ENCODE measurements around the gene IFT88. TPM values are rescaled to one million over a fixed set of nuclear protein-coding genes. Genes with fewer than 3 reads are reported as not detected.

IFT88 gene
- polyA plus RNA-seq, 1 donor from 2014 or later = 32.7 TPM

DNA sequence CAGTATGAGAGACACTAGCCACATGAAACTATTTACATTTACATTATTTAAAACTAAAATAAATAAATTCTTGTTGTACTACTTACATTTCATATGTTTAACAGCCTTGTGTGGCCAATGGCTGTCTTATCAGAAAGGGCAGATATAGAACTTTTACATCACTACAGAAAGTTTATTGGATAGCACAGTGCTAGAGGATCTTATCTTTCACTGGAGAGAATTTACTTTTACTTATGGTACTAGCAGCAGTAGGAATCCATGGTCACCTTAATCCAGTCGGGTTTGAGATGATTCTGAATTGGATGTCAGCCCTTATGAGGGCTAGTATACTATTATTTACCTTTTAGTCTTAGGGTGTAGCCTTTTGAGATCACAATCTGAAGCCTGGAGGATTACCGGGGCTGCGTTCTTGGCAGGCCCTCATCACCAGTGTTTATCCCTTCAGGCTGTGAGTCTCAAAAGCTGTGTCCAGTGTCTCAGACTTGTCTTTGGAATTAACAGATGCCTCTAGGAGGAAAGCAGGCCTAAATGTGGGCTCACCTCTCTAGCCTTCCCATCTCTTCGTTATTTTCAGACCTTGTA, 21.7 kb downstream of the IFT88 start:
- Histone ChIP-seq H4K20me1 (ENCODE audit: insufficient read depth) (no peaks in the 10 kb centered on the region), H3K4me2 (ENCODE audit: low read length) (no peak overlapping the region), H3K36me3 (ENCODE audit: insufficient read depth, low read length) (peaks cover 14% of the 10 kb centered on the region), H3K9me3 (ENCODE audit: low read length) (peaks cover 7% of the 10 kb centered on the region), H3K9me2 (ENCODE audit: insufficient read depth, low read length) (no peaks in the 10 kb centered on the region), H3K27ac (ENCODE audit: low read length) (no peak overlapping the region), H3F3A (ENCODE audit: insufficient read depth, low read length, poor library complexity, severe bottlenecking) (no peaks in the 10 kb centered on the region), H3K4me3 (ENCODE audit: low read length) (no peak overlapping the region), H3K9ac (ENCODE audit: low read length) (no peak overlapping the region), H2AFZ (ENCODE audit: low read depth, low read length) (no peak overlapping the region), H3K27me3 (ENCODE audit: insufficient read depth, low read depth, low read length) (no peaks in the 10 kb centered on the region), H3K79me2 (replicated peaks; ENCODE audit: insufficient read depth, low read length) (no peaks in the 10 kb centered on the region)
- TF ChIP-seq EZH2 (IDR thresholded peaks at IDR 0.05; ENCODE audit: borderline replicate concordance, insufficient read depth, low read length, poor library complexity, severe bottlenecking) (no peak), SMC3 (conservative IDR thresholded peaks at IDR 0.05; ENCODE audit: poor library complexity) (no peak), POLR2AphosphoS5 (IDR thresholded peaks at IDR 0.05) (no peak), EP300 (conservative IDR thresholded peaks at IDR 0.05; ENCODE audit: poor library complexity, severe bottlenecking) (no peak), TAF1 (IDR thresholded peaks at IDR 0.05; ENCODE audit: low read depth) (no peak), RAD21 (conservative IDR thresholded peaks at IDR 0.05) (no peak), MXI1 (conservative IDR thresholded peaks at IDR 0.05; ENCODE audit: poor library complexity, severe bottlenecking) (no peak)
- TF ChIP-seq, protein P1, sequence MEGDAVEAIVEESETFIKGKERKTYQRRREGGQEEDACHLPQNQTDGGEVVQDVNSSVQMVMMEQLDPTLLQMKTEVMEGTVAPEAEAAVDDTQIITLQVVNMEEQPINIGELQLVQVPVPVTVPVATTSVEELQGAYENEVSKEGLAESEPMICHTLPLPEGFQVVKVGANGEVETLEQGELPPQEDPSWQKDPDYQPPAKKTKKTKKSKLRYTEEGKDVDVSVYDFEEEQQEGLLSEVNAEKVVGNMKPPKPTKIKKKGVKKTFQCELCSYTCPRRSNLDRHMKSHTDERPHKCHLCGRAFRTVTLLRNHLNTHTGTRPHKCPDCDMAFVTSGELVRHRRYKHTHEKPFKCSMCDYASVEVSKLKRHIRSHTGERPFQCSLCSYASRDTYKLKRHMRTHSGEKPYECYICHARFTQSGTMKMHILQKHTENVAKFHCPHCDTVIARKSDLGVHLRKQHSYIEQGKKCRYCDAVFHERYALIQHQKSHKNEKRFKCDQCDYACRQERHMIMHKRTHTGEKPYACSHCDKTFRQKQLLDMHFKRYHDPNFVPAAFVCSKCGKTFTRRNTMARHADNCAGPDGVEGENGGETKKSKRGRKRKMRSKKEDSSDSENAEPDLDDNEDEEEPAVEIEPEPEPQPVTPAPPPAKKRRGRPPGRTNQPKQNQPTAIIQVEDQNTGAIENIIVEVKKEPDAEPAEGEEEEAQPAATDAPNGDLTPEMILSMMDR (IDR thresholded peaks at IDR 0.05; ENCODE audit: poor library complexity, severe bottlenecking) = no peak
- TF ChIP-seq, protein P2, sequence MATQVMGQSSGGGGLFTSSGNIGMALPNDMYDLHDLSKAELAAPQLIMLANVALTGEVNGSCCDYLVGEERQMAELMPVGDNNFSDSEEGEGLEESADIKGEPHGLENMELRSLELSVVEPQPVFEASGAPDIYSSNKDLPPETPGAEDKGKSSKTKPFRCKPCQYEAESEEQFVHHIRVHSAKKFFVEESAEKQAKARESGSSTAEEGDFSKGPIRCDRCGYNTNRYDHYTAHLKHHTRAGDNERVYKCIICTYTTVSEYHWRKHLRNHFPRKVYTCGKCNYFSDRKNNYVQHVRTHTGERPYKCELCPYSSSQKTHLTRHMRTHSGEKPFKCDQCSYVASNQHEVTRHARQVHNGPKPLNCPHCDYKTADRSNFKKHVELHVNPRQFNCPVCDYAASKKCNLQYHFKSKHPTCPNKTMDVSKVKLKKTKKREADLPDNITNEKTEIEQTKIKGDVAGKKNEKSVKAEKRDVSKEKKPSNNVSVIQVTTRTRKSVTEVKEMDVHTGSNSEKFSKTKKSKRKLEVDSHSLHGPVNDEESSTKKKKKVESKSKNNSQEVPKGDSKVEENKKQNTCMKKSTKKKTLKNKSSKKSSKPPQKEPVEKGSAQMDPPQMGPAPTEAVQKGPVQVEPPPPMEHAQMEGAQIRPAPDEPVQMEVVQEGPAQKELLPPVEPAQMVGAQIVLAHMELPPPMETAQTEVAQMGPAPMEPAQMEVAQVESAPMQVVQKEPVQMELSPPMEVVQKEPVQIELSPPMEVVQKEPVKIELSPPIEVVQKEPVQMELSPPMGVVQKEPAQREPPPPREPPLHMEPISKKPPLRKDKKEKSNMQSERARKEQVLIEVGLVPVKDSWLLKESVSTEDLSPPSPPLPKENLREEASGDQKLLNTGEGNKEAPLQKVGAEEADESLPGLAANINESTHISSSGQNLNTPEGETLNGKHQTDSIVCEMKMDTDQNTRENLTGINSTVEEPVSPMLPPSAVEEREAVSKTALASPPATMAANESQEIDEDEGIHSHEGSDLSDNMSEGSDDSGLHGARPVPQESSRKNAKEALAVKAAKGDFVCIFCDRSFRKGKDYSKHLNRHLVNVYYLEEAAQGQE (IDR thresholded peaks at IDR 0.05; ENCODE audit: borderline replicate concordance) = no peak

DNA sequence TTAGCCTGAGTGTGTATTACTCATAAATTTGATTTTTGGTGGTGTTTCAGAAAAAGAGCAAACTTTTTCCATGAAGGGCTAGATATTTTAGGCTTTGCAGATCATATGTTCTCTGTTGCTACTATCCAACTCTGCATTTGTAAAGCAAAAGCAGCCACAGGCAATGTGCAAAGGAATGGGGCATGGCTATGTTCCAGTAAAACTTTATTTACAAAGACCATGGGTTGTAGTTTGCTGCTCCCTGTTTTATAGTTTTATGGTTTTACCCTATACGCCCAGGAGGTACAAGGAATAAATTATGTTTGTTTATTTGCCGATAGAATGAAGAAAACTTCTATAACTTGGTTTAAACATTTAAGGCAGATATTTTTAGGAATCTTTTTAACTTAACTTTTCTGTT, 23.6 kb downstream of the IFT88 start:
- no peak overlapping the region for H3K27ac ChIP-seq (ENCODE audit: low read length)
- no peak overlapping the region for H3K9ac ChIP-seq (ENCODE audit: low read length)
- no peaks in the 10 kb centered on the region for H4K20me1 ChIP-seq (ENCODE audit: insufficient read depth)
- TF ChIP-seq SMC3 (conservative IDR thresholded peaks at IDR 0.05; ENCODE audit: poor library complexity) (no peak), RAD21 (conservative IDR thresholded peaks at IDR 0.05) (no peak), POLR2AphosphoS5 (IDR thresholded peaks at IDR 0.05) (no peak), EP300 (conservative IDR thresholded peaks at IDR 0.05; ENCODE audit: poor library complexity, severe bottlenecking) (no peak), EZH2 (IDR thresholded peaks at IDR 0.05; ENCODE audit: borderline replicate concordance, insufficient read depth, low read length, poor library complexity, severe bottlenecking) (no peak), MXI1 (conservative IDR thresholded peaks at IDR 0.05; ENCODE audit: poor library complexity, severe bottlenecking) (no peak), TAF1 (IDR thresholded peaks at IDR 0.05; ENCODE audit: low read depth) (no peak)
- TF ChIP-seq, protein P1 (IDR thresholded peaks at IDR 0.05; ENCODE audit: poor library complexity, severe bottlenecking) = no peak
- TF ChIP-seq, protein P2 (IDR thresholded peaks at IDR 0.05; ENCODE audit: borderline replicate concordance) = no peak
- no peaks in the 10 kb centered on the region for H3K79me2 ChIP-seq (replicated peaks; ENCODE audit: insufficient read depth, low read length)
- H3K27me3 ChIP-seq (ENCODE audit: insufficient read depth, low read depth, low read length) = no peaks in the 10 kb centered on the region
- no peaks in the 10 kb centered on the region for H3K9me3 ChIP-seq (ENCODE audit: low read length)
- no peaks in the 10 kb centered on the region for H3K9me2 ChIP-seq (ENCODE audit: insufficient read depth, low read length)
- no peak overlapping the region for H3K4me2 ChIP-seq (ENCODE audit: low read length)
- H3K36me3 ChIP-seq (ENCODE audit: insufficient read depth, low read length) = peaks cover 6% of the 10 kb centered on the region
- no peaks in the 10 kb centered on the region for H3F3A ChIP-seq (ENCODE audit: insufficient read depth, low read length, poor library complexity, severe bottlenecking)
- H2AFZ ChIP-seq (ENCODE audit: low read depth, low read length) = no peak overlapping the region
- no peak overlapping the region for H3K4me3 ChIP-seq (ENCODE audit: low read length)
